Mucosa of rectum (tissue), 2 donors: Measurements from ENCODE around the gene MAP3K6.
A peak's percentile ranks its signal among the peaks of the same experiment; 100 is the strongest.

Source experiments
- H3K27ac ChIP-seq, 2 donors: one replicate each; pipeline ENCODE4 v1.7.0; 2013; ENCODE audit warnings: inconsistent platforms in 2 of 2, low read depth in 2 of 2, low read length in 2 of 2
- H3K27me3 ChIP-seq, 2 donors: one replicate each; pipeline ENCODE4 v1.7.0; 2013; ENCODE audit warnings: low read length in 2 of 2; ENCODE audit not compliant: control insufficient read depth in 2 of 2, insufficient read depth in 2 of 2
- H3K36me3 ChIP-seq, 2 donors: one replicate each; pipeline ENCODE4 v1.7.0; 2013; ENCODE audit warnings: low read length in 2 of 2; ENCODE audit not compliant: control insufficient read depth in 2 of 2, insufficient read depth in 2 of 2
- H3K4me1 ChIP-seq, 2 donors: one replicate each; pipeline ENCODE4 v1.7.0; 2013; ENCODE audit warnings: low read length in 2 of 2, mild to moderate bottlenecking in 1 of 2; ENCODE audit not compliant: control insufficient read depth in 2 of 2, insufficient read depth in 2 of 2
- H3K4me3 ChIP-seq, 2 donors: one replicate each; pipeline ENCODE4 v1.7.0; 2013; ENCODE audit warnings: low read length in 2 of 2
- H3K9ac ChIP-seq, 2 donors: one replicate each; pipeline ENCODE4 v1.7.0; 2013; ENCODE audit warnings: low read length in 2 of 2, low read depth in 1 of 2, mild to moderate bottlenecking in 1 of 2
- H3K9me3 ChIP-seq, 2 donors: one replicate each; pipeline ENCODE4 v1.7.0; 2013; ENCODE audit warnings: low read length in 2 of 2; ENCODE audit not compliant: control insufficient read depth in 2 of 2
- donor health status: healthy.
- donor health status: Normal muscosa, but diverticular disease.

Gene MAP3K6

DNA sequence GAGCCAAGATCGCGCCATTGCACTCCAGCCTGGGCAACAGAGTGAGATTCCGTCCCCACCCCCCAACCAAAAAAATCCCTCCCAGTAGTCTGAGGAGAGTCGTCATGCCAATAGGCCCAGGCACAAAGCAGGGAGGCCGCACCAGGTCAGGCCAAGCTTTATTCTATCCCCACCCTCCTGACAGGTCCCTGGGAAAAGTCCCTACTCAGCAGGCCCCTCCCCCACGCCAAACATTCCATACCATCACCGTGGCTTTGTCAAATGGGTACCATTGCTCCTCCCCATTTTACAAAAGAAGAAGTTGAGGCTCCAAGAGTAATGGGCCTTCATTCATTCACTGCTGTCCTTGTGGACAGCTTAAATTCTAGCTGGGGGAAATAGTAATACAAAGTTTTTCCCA lies 31.0 kb upstream of the MAP3K6 start:
- Histone ChIP-seq H3K36me3 (no peaks in the 10 kb centered on the region), H3K4me1 (peaks cover 7 to 19% of the 10 kb centered on the region in 2 donors), H3K27me3 (no peaks in the 10 kb centered on the region), H3K27ac (no peak overlapping the region), H3K9ac (no peak overlapping the region), H3K4me3 (no peak overlapping the region), H3K9me3 (no peaks in the 10 kb centered on the region)

DNA sequence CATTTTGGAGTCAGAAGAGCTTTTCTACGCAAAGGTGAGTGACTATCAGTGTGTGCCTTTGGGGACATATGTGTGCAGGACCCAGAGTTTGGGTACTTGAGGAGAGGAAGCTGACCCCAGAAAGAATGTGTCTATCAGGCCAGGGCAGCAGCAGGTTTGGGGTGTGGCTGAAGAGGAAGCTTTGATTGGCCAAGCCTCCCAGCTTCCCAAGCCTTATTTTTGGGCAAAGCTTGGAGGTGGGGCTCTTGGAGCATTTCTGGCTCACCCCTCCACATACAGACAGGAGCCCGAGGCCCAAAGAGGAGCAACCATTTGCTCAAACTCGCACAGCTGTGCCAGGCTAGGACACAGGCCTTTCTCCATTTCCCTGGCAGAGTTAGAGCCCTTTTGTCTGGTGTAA lies 30.3 kb upstream of the MAP3K6 start:
- Histone ChIP-seq H3K4me3 (no peak overlapping the region), H3K27ac (no peak overlapping the region), H3K4me1 (peaks cover 1 to 15% of the 10 kb centered on the region in 2 donors), H3K9me3 (no peaks in the 10 kb centered on the region), H3K36me3 (no peaks in the 10 kb centered on the region), H3K9ac (no peak overlapping the region), H3K27me3 (no peaks in the 10 kb centered on the region)

DNA sequence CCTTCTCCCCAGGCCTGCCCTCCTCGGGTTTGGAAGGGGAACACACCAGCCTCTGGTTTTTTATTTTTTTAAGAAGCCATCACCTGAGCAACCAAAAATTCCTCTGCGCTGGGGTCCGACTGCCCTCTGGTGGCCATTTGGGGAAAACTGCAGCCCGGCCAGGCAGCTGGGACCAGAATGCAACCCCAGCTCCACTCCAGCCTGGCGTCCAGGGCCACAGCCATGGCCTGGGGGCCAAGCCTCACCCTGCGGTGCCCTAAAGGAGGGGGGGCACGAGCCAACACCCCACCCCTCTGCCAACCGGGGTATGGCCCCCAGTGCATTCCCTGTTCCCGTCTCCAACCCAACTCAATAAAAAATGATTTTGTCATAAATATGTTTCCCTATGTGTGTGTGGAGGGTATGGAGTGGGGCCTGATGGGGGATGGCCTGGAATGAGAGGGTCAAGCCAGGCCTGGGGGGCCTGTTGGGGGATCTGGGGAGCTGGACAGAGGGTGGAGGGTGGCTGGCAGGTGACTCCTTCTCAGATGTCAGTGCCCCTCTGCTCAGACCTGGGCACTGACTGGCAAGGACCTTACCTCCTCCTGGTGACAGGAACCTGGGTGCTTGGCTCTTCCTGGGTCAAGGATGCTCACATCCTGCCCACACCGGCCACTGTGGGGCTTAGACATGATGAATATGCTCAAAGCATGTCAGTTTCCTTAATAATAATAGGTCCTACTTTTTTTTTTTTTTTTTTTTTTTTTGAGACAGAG lies 28.9 kb upstream of the MAP3K6 start:
- Histone ChIP-seq H3K27me3 (peaks cover 0 to 3% of the 10 kb centered on the region in 2 donors), H3K4me3 (no peak overlapping the region), H3K4me1 (peaks cover 9 to 20% of the 10 kb centered on the region in 2 donors), H3K36me3 (no peaks in the 10 kb centered on the region), H3K9ac (no peak overlapping the region), H3K9me3 (no peaks in the 10 kb centered on the region), H3K27ac (no peak overlapping the region)

DNA sequence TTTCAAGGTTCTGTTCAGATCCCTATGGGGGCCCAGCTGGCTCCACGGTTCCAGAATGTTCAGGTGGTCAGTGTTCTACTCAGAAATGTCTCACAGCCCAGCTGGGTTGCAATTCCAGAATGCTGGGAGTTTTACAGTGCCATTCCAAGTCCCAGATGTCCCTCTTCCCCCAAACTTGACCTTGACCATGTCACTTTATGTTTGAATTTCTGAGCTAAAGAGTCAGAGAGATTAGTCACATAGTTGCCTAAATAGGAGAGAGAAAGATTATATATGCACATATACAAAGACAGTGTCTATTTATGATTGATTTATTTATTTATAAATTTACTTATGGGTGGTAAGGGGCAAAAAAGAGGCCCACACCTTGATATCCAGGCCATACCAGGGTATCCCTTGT lies 28.2 kb upstream of the MAP3K6 start:
- H3K4me1 ChIP-seq = peaks cover 9 to 20% of the 10 kb centered on the region in 2 donors
- no peak overlapping the region for H3K4me3 ChIP-seq

DNA sequence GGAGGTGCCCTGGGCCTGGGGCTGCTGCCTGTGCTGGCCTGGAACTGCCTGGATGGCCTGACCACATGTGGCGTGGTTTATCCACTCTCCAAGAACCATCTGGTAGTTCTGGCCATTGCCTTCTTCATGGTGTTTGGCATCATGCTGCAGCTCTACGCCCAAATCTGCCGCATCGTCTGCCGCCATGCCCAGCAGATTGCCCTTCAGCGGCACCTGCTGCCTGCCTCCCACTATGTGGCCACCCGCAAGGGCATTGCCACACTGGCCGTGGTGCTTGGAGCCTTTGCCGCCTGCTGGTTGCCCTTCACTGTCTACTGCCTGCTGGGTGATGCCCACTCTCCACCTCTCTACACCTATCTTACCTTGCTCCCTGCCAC lies 27.5 kb upstream of the MAP3K6 start:
- Histone ChIP-seq H3K36me3 (no peaks in the 10 kb centered on the region), H3K27me3 (peaks cover 0 to 3% of the 10 kb centered on the region in 2 donors), H3K9ac (no peak overlapping the region), H3K27ac (no peak overlapping the region), H3K4me1 (peaks cover 9 to 20% of the 10 kb centered on the region in 2 donors), H3K9me3 (no peaks in the 10 kb centered on the region), H3K4me3 (no peak overlapping the region)

More for the DNA sequence above, 28.2 kb upstream of the MAP3K6 start:
- H3K27ac ChIP-seq = no peak overlapping the region
- H3K9ac ChIP-seq = no peak overlapping the region
- no peaks in the 10 kb centered on the region for H3K36me3 ChIP-seq
- peaks cover 0 to 3% of the 10 kb centered on the region in 2 donors for H3K27me3 ChIP-seq
- no peaks in the 10 kb centered on the region for H3K9me3 ChIP-seq

DNA sequence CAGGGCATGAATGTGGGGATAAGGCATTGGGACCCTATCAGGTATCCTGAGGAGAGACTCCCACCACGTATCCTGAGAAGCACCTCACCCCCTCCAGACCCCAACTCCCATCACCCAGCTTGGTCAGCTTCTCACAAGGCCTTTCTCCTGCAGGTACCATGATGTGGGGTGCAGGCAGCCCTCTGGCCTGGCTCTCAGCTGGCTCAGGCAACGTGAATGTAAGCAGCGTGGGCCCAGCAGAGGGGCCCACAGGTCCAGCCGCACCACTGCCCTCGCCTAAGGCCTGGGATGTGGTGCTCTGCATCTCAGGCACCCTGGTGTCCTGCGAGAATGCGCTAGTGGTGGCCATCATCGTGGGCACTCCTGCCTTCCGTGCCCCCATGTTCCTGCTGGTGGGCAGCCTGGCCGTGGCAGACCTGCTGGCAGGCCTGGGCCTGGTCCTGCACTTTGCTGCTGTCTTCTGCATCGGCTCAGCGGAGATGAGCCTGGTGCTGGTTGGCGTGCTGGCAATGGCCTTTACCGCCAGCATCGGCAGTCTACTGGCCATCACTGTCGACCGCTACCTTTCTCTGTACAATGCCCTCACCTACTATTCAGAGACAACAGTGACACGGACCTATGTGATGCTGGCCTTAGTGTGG lies 27.0 kb upstream of the MAP3K6 start:
- Histone ChIP-seq H3K9ac (no peak overlapping the region), H3K9me3 (no peaks in the 10 kb centered on the region), H3K4me1 (peaks cover 9 to 16% of the 10 kb centered on the region in 2 donors), H3K27me3 (peaks cover 0 to 3% of the 10 kb centered on the region in 2 donors), H3K27ac (no peak overlapping the region), H3K4me3 (no peak overlapping the region), H3K36me3 (no peaks in the 10 kb centered on the region)

DNA sequence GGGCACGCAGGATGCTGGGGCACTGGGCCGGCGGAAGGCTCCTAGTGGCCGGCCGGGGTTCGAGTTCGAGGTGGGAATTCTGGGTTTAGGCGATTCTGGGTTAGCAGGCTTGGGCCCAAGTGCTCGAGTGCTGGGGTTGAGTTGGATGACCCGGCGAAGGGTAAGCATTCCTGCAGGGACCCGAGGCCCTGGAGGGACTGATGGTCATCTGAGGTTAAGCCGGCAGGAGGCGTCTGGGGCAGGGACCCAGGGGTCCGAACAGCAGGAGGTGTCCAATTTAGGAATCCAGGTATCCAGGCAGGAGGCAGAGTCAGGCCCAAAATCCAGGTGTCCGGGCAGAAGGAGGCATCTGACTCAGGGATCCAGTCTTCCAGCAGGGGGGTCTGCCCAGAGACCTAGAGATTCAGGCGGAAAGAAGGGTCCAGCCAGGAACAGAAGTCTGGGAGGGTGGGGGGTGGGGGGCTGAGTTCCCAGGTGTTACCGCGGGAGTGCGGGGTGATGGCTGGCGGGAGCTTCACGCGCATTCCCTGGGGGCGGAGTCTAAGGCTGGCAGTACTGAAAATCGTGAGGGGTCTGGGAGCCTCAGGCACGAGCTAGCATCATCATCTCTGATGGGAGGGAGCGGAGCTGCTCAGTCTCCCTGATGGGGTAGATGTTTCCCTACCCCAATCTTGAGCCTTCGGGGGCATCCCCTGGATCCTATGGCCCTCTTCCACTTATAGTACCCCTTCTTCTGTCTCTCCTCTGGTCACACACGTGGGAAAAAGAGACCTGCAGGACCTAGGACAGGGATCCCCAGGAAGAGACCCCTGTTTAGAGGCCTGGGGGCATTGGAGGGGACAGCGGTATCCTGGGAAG lies 26.2 kb upstream of the MAP3K6 start:
- H3K27ac ChIP-seq = no peak overlapping the region
- H3K4me1 ChIP-seq = peaks cover 9 to 13% of the 10 kb centered on the region in 2 donors
- peak overlapping the region; percentile 47 to 67 for H3K9ac ChIP-seq

DNA sequence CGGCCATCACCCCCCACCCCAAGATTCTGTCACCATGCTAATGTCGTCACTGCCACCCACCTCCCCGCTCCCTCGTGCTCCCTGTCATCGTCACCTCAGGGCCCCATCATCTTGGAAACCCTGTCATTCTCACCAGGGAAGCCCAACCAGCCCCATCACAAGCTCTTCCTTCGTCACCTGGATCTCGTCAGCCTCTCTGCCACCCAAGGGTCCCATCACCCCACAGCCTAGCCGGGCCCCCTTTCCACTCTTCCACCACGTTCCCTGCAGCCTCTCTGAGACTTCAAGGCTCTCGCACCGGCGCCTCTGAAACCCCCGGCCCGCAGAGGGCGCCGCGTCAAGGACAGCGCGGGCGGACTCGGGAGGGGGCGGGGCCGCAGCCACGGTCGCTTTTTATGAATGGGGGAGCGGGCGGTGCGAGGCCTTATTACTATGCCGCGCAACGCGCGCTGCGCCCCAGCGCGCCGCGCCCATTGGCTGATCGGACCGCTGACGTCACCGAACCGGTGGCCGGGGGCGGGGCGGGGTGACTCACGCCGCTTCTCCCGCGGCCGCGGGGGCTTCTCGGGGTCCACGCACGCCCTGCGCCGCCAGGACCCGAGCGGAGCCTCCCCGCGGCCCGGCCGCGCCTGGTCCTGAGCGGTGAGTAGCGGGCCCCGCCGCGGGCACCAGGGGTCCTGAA lies 25.5 kb upstream of the MAP3K6 start, which contains the start of gene GPR3:
TSS of gene GPR3 (plus strand) at position 527 of the 682 bp plus-strand sequence. CDS start 1,177 bp downstream, outside the sequence.
- peaks cover 9 to 13% of the 10 kb centered on the region in 2 donors for H3K4me1 ChIP-seq
- H3K27ac ChIP-seq = no peak within 1 kb of the TSS
- H3K4me3 ChIP-seq = peak within 1 kb of the TSS; percentile 37 to 64
- H3K36me3 ChIP-seq = no peaks in the 10 kb centered on the region
- peak within 1 kb of the TSS; percentile 54 to 67 for H3K9ac ChIP-seq
- peaks cover 0 to 3% of the 10 kb centered on the region in 2 donors for H3K27me3 ChIP-seq
- no peaks in the 10 kb centered on the region for H3K9me3 ChIP-seq

More for the DNA sequence above, 26.2 kb upstream of the MAP3K6 start:
- peak overlapping the region; percentile 37 to 64 for H3K4me3 ChIP-seq
- peaks cover 0 to 3% of the 10 kb centered on the region in 2 donors for H3K27me3 ChIP-seq
- no peaks in the 10 kb centered on the region for H3K9me3 ChIP-seq
- H3K36me3 ChIP-seq = no peaks in the 10 kb centered on the region

DNA sequence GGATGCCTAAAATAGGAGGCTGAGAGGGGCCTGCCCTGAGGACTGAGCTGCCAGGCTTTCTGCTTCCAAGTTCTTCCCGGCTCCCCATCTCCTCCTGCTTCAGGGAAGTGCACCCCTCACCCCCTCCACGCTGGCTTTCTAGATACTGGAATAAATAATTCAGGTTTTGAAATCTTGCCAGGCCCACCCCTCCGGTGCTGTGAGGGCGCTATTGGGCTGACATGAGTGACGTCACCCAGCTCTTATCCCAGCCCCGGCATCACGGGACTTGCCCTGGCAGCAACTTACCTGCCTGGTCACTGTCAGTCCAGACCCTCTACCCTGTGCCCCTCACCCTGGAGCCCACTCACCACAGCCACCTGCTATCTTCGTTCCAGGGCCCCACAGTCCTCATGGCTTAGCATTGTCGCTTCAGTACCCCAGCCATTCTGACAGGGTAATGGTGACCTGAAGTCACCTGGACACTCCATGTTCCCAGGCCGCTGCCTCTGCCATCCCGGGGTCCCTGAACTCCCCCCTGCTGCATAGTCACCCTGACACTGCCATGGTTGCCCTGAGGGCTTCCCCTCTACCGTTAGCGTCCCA lies 24.8 kb upstream of the MAP3K6 start:
- peaks cover 9 to 13% of the 10 kb centered on the region in 2 donors for H3K4me1 ChIP-seq
- H3K27me3 ChIP-seq = peaks cover 0 to 3% of the 10 kb centered on the region in 2 donors
- peak overlapping the region; percentile 21 to 51 for H3K4me3 ChIP-seq
- H3K36me3 ChIP-seq = no peaks in the 10 kb centered on the region
- no peak overlapping the region for H3K27ac ChIP-seq
- peak overlapping the region; percentile 45 to 54 for H3K9ac ChIP-seq
- no peaks in the 10 kb centered on the region for H3K9me3 ChIP-seq
